Stimulated activated CD4-positive, alpha-beta T cell treated with anti-CD3 and anti-CD28 coated beads, Interleukin-1b, Interleukin-23, amount 100 ng/mL, for 1 hour (primary cell): ENCODE measurements around the gene ARID5B.

ENCODE experiments used
- DNase-seq, 2 donors: peaks; one replicate each; pipeline ENCODE4 v3.0.0-alpha.2; 2020; ENCODE audit warnings: low read depth in 2 of 2

Gene ARID5B

GRCh38 chr10:61936770-61937169, 35.3 kb downstream of the ARID5B start:
- DNase-seq: no peak

- DNase-seq: no peak
Observed at GRCh38 chr10:61937631-61938351, 36.3 kb downstream of the ARID5B start.

- DNase-seq: no peak
Observed at GRCh38 chr10:61939902-61940301, 38.4 kb downstream of the ARID5B start.

- no peak for DNase-seq
Observed at GRCh38 chr10:61941202-61941681, 39.7 kb downstream of the ARID5B start.

GRCh38 chr10:61942604-61943461, 41.3 kb downstream of the ARID5B start:
- DNase-seq: no peak

- no peak for DNase-seq
Observed at GRCh38 chr10:61943674-61944378, 42.3 kb downstream of the ARID5B start.

- DNase-seq: no peak
Observed at GRCh38 chr10:61944410-61945147, 43.1 kb downstream of the ARID5B start.

- no peak for DNase-seq
Observed at GRCh38 chr10:61949687-61950086, 48.2 kb downstream of the ARID5B start.

GRCh38 chr10:61950449-61951143, 49.1 kb downstream of the ARID5B start:
- no peak for DNase-seq

GRCh38 chr10:61951144-61951483, 49.6 kb downstream of the ARID5B start:
- no peak for DNase-seq

GRCh38 chr10:61952028-61952674, 50.7 kb downstream of the ARID5B start:
- no peak for DNase-seq

GRCh38 chr10:61953183-61953582, 51.7 kb downstream of the ARID5B start:
- no peak for DNase-seq

- no peak for DNase-seq
Observed at GRCh38 chr10:61957806-61958205, 56.3 kb downstream of the ARID5B start.

GRCh38 chr10:61958311-61958710, 56.8 kb downstream of the ARID5B start:
- DNase-seq: no peak

GRCh38 chr10:61958805-61959204, 57.3 kb downstream of the ARID5B start:
- DNase-seq: no peak

GRCh38 chr10:61959814-61960213, 58.3 kb downstream of the ARID5B start:
- no peak for DNase-seq

GRCh38 chr10:61960396-61961120, 59.1 kb downstream of the ARID5B start:
- DNase-seq: no peak

- no peak for DNase-seq
Observed at GRCh38 chr10:61961278-61961677, 59.8 kb downstream of the ARID5B start.

GRCh38 chr10:61962971-61963370, 61.5 kb downstream of the ARID5B start:
- no peak for DNase-seq

- no peak for DNase-seq
Observed at GRCh38 chr10:61963669-61964058, 62.2 kb downstream of the ARID5B start.
